GM12878 (cell line): ENCODE data around the gene DIPK1A. TPM values are rescaled to one million over a fixed set of nuclear protein-coding genes. Genes with fewer than 3 reads are reported as not detected.

Experiments
- CHD4 ChIP-seq: fragments of 200-600 bp; sonication (generic); IDR thresholded peaks from 2 replicates; pipeline ENCODE4 v1.6.1; 2016; ENCODE audit warnings: mild to moderate bottlenecking
- EGR1 ChIP-seq, 2 experiments: IDR thresholded peaks; 1 replicate in 1 of 2; 2 replicates in 1 of 2; pipeline ENCODE4 v1.6.1; 2011 to 2012; ENCODE audit warnings: low read depth in 2 of 2, low read length in 2 of 2, borderline replicate concordance in 1 of 2, mild to moderate bottlenecking in 1 of 2, moderate library complexity in 1 of 2
- GABPA ChIP-seq: IDR thresholded peaks from 2 replicates; pipeline ENCODE4 v1.6.1; 2014; ENCODE audit warnings: antibody characterized with exemption, low read depth, mild to moderate bottlenecking, inconsistent platforms
- HDGF ChIP-seq: fragments of 450-650 bp; IDR thresholded peaks from 2 replicates; pipeline ENCODE4 v1.6.1; 2016; ENCODE audit warnings: antibody characterized with exemption
- IRF4 ChIP-seq: IDR thresholded peaks from 2 replicates; pipeline ENCODE4 v1.6.1; 2011; ENCODE audit warnings: low read depth, low read length
- NFYA ChIP-seq: IDR thresholded peaks from 2 replicates; pipeline ENCODE4 v1.6.1; 2011; ENCODE audit warnings: low read depth, mild to moderate bottlenecking, low read length, improper control_type of control experiment, borderline replicate concordance
- PML ChIP-seq: IDR thresholded peaks from 2 replicates; pipeline ENCODE4 v1.6.1; 2012; ENCODE audit warnings: low read length, inconsistent platforms
- POLR2AphosphoS2 ChIP-seq: IDR thresholded peaks from 2 replicates; pipeline ENCODE4 v1.6.1; 2011; ENCODE audit warnings: low read depth, mild to moderate bottlenecking, low read length, improper control_type of control experiment, moderate library complexity
- RAD21 ChIP-seq: IDR thresholded peaks from 2 replicates; pipeline ENCODE4 v1.6.1; 2011; ENCODE audit warnings: mild to moderate bottlenecking, low read depth, low read length, moderate library complexity; ENCODE audit not compliant: insufficient read depth
- RAD51 ChIP-seq: fragments of 450-650 bp; IDR thresholded peaks from 2 replicates; pipeline ENCODE4 v1.6.1; 2016; ENCODE audit warnings: moderate library complexity, mild to moderate bottlenecking, inconsistent platforms
- SRF ChIP-seq, 2 experiments: IDR thresholded peaks; 2 replicates each; pipeline ENCODE4 v1.6.1; 2011; ENCODE audit warnings: low read depth in 2 of 2, low read length in 2 of 2, mild to moderate bottlenecking in 1 of 2, moderate library complexity in 1 of 2
- SUPT20H ChIP-seq: IDR thresholded peaks from 2 replicates; pipeline ENCODE4 v1.6.1; 2011; ENCODE audit warnings: low read depth, mild to moderate bottlenecking, low read length, moderate library complexity, borderline replicate concordance; ENCODE audit not compliant: control insufficient read depth
- TCF12 ChIP-seq: IDR thresholded peaks from 2 replicates; pipeline ENCODE4 v1.6.1; 2011; ENCODE audit warnings: low read depth, mild to moderate bottlenecking, low read length
- YY1 ChIP-seq: IDR thresholded peaks from 2 replicates; pipeline ENCODE4 v1.6.1; 2011; ENCODE audit warnings: low read depth, mild to moderate bottlenecking, low read length
- polyA plus RNA-seq, 11 experiments: library from polyadenylated mRNA; depleted of rRNA in 4 of 11; unstranded in 6 of 11; stranded (reverse) in 5 of 11; fragments of >200 nt; fragmentation: Nextera tagmentation in 4 of 11; fragmentation: Illumina TruSeq in 1 of 11; extraction: Ambion mirVana in 4 of 11; extraction: Trizol in 1 of 11; gene quantifications; 1 replicate in 1 of 11; 2 replicates in 10 of 11; pipeline versions ENCODE4 v1.2.1 to v1.2.3, GENCODE V29; 2011 to 2016; ENCODE audit warnings: inconsistent platforms in 2 of 11, missing spikeins in 2 of 11, low read depth in 1 of 11
- total RNA-seq, 4 experiments: library from RNA; depleted of rRNA in 3 of 4; stranded (reverse); fragments of >200 nt in 3 of 4; fragmentation: Illumina TruSeq in 1 of 4; extraction: Trizol in 1 of 4; gene quantifications; 2 replicates each; pipeline versions ENCODE4 v1.2.1 to v1.2.3, GENCODE V29; 2013 to 2021
- TF ChIP-seq, protein P1 (sequence below): fragments of 450-650 bp; formaldehyde crosslinking; IDR thresholded peaks from 2 replicates; pipeline ENCODE4 v1.4.0; 2022; ENCODE audit warnings: mild to moderate bottlenecking, moderate library complexity
- TF ChIP-seq, protein P2 (sequence below): IDR thresholded peaks from 2 replicates; pipeline ENCODE4 v1.6.1; 2011; ENCODE audit warnings: borderline replicate concordance, low read depth, mild to moderate bottlenecking, moderate library complexity, mixed read lengths, low read length; ENCODE audit not compliant: insufficient read depth; ENCODE audit errors: extremely low read length
- TF ChIP-seq, protein P3 (sequence below): fragments of 450-650 bp; IDR thresholded peaks from 2 replicates; pipeline ENCODE4 v1.6.1; 2016; ENCODE audit warnings: mild to moderate bottlenecking
- TF ChIP-seq, protein P4 (sequence below), 3 experiments: IDR thresholded peaks in 2 of 3; conservative IDR thresholded peaks in 1 of 3; 2 replicates each; pipeline ENCODE4 v1.5.1; 2011; ENCODE audit warnings: low read depth in 3 of 3, low read length in 3 of 3, mild to moderate bottlenecking in 3 of 3, control low read depth in 2 of 3, moderate library complexity in 2 of 3, inconsistent platforms in 1 of 3, mixed read lengths in 1 of 3; ENCODE audit not compliant: control insufficient read depth in 2 of 3, insufficient read depth in 1 of 3; ENCODE audit errors: extremely low read depth in 1 of 3
- TF ChIP-seq, protein P5 (sequence below): IDR thresholded peaks from 2 replicates; pipeline ENCODE4 v1.6.1; 2012; ENCODE audit warnings: low read length, inconsistent platforms

DIPK1A gene
- total and polyA plus RNA-seq, 10 of the 15 experiments (the other 5 are each of a cell fraction or from before 2014, with no cell fraction given) = 4.9 to 15.0 (median 9.7) TPM

DNA sequence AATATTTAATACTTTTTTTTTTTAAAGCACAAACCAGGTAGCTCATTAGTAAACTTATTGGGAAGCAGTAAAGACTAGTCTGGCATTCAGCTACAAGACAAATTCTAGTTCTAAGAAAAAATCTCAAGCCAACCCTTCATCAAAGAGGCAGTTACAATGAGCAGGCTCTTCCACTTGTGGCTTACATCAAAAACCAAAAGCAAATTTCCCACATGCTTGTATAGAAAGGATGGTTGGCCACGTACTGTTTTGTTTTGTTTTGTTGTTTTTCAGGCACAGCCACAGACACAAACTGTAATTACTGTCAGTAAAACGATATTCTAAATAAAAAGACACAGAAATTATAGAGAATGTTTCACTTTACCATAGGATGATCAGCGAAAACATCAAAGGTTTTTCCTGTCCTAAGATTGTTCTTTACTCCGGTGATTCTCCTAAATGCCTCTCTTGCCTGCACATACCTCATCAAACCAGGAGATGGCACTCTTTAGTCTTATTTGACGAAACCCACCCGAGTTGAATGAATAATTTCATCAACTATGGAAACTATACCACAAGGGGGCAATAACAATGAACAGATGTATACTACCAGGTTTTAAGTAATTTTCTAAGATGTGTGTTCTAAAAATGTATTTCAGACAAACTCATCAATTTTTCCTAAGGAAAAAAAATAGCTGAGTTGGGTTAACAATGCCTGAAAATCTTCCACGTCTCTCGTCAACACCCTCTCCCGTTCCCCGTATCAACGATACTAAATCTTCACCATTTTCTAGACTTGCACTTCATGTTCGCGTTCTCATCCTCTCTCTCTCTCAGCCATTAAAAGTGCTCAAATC, 102.5 kb downstream of the DIPK1A start (continued):
- TF ChIP-seq RAD21 = peak; percentile 100
- 0 out of 2 replicates have a peak, but pooled peaks have one; percentile 26 for TF ChIP-seq YY1
- TF ChIP-seq, protein P1, sequence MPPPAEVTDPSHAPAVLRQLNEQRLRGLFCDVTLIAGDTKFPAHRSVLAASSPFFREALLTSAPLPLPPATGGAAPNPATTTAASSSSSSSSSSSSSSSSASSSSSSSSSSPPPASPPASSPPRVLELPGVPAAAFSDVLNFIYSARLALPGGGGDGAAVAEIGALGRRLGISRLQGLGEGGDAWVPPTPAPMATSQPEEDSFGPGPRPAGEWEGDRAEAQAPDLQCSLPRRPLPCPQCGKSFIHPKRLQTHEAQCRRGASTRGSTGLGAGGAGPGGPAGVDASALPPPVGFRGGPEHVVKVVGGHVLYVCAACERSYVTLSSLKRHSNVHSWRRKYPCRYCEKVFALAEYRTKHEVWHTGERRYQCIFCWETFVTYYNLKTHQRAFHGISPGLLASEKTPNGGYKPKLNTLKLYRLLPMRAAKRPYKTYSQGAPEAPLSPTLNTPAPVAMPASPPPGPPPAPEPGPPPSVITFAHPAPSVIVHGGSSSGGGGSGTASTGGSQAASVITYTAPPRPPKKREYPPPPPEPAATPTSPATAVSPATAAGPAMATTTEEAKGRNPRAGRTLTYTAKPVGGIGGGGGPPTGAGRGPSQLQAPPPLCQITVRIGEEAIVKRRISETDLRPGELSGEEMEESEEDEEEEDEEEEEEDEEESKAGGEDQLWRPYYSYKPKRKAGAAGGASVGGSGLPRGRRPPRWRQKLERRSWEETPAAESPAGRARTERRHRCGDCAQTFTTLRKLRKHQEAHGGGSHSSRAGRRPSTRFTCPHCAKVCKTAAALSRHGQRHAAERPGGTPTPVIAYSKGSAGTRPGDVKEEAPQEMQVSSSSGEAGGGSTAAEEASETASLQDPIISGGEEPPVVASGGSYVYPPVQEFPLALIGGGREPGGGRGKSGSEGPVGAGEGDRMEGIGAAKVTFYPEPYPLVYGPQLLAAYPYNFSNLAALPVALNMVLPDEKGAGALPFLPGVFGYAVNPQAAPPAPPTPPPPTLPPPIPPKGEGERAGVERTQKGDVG (CRISPR knock-in tag) = no peak
- TF ChIP-seq, protein P2, sequence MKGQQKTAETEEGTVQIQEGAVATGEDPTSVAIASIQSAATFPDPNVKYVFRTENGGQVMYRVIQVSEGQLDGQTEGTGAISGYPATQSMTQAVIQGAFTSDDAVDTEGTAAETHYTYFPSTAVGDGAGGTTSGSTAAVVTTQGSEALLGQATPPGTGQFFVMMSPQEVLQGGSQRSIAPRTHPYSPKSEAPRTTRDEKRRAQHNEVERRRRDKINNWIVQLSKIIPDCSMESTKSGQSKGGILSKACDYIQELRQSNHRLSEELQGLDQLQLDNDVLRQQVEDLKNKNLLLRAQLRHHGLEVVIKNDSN = no peak
- TF ChIP-seq, protein P3, sequence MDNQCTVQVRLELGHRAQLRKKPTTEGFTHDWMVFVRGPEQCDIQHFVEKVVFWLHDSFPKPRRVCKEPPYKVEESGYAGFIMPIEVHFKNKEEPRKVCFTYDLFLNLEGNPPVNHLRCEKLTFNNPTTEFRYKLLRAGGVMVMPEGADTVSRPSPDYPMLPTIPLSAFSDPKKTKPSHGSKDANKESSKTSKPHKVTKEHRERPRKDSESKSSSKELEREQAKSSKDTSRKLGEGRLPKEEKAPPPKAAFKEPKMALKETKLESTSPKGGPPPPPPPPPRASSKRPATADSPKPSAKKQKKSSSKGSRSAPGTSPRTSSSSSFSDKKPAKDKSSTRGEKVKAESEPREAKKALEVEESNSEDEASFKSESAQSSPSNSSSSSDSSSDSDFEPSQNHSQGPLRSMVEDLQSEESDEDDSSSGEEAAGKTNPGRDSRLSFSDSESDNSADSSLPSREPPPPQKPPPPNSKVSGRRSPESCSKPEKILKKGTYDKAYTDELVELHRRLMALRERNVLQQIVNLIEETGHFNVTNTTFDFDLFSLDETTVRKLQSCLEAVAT = 0 out of 2 replicates have a peak, but pooled peaks have one; percentile 44
- no peak for TF ChIP-seq PML
- no peak for TF ChIP-seq TCF12
- no peak for TF ChIP-seq POLR2AphosphoS2
- no peak for TF ChIP-seq SRF (IDR thresholded peaks at IDR 0.05; ENCODE audit: low read depth in 2 of 2, low read length in 2 of 2)
- TF ChIP-seq, protein P4, sequence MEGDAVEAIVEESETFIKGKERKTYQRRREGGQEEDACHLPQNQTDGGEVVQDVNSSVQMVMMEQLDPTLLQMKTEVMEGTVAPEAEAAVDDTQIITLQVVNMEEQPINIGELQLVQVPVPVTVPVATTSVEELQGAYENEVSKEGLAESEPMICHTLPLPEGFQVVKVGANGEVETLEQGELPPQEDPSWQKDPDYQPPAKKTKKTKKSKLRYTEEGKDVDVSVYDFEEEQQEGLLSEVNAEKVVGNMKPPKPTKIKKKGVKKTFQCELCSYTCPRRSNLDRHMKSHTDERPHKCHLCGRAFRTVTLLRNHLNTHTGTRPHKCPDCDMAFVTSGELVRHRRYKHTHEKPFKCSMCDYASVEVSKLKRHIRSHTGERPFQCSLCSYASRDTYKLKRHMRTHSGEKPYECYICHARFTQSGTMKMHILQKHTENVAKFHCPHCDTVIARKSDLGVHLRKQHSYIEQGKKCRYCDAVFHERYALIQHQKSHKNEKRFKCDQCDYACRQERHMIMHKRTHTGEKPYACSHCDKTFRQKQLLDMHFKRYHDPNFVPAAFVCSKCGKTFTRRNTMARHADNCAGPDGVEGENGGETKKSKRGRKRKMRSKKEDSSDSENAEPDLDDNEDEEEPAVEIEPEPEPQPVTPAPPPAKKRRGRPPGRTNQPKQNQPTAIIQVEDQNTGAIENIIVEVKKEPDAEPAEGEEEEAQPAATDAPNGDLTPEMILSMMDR (IDR thresholded peaks at IDR 0.05 in 2 of 3, conservative IDR thresholded peaks at IDR 0.05 in 1 of 3; ENCODE audit: control insufficient read depth in 2 of 3, extremely low read depth in 1 of 3, insufficient read depth in 1 of 3, low read depth in 3 of 3, low read length in 3 of 3) = peak; percentile 78 to 99 (median 96)
- no peak for TF ChIP-seq NFYA
- TF ChIP-seq GABPA = no peak
- TF ChIP-seq HDGF = no peak
- no peak for TF ChIP-seq RAD51
- no peak for TF ChIP-seq IRF4
- no peak for TF ChIP-seq SUPT20H
- TF ChIP-seq, protein P5, sequence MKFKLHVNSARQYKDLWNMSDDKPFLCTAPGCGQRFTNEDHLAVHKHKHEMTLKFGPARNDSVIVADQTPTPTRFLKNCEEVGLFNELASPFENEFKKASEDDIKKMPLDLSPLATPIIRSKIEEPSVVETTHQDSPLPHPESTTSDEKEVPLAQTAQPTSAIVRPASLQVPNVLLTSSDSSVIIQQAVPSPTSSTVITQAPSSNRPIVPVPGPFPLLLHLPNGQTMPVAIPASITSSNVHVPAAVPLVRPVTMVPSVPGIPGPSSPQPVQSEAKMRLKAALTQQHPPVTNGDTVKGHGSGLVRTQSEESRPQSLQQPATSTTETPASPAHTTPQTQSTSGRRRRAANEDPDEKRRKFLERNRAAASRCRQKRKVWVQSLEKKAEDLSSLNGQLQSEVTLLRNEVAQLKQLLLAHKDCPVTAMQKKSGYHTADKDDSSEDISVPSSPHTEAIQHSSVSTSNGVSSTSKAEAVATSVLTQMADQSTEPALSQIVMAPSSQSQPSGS = peak; percentile 64; the same call in 1 of the 2 replicates
- no peak for TF ChIP-seq EGR1 (IDR thresholded peaks at IDR 0.05; ENCODE audit: borderline replicate concordance in 1 of 2, low read depth in 2 of 2, low read length in 2 of 2)
- no peak for TF ChIP-seq CHD4
- TF ChIP-seq, all 136 proteins: peak for 21
